H1 (cell line): ENCODE results near the gene CACNA1C. TPM values are rescaled to one million over a fixed set of nuclear protein-coding genes. Genes with fewer than 3 reads are reported as not detected.

Source experiments
- CTCF ChIA-PET: fragments of 300-600 bp; sonication (Branson Sonifier 250); formaldehyde crosslinking; loops from one replicate; lab custom pipeline; 2021; ENCODE audit not compliant: partially characterized antibody; lab: Charles Lee
- POLR2A ChIA-PET: fragments of 300-600 bp; sonication (Branson Sonifier 250); formaldehyde crosslinking; loops from one replicate; lab custom pipeline; 2021; ENCODE audit warnings: inconsistent platforms; ENCODE audit not compliant: partially characterized antibody; lab: Charles Lee
- DNase-seq, 2 experiments: peaks; one replicate each; pipeline versions ENCODE4 v3.0.0 to v3.0.0-alpha.2; 2010 to 2022; ENCODE audit warnings: low spot score in 2 of 2, low read depth in 1 of 2, mixed read lengths in 1 of 2
- FAIRE-seq: peaks from 2 replicates; lab custom pipeline; 2011; peaks lifted over from hg19 to GRCh38; lab: Jason Lieb, UNC
- H2AFZ ChIP-seq: 2 replicates; pipeline ENCODE4 v1.8.1; 2012; ENCODE audit warnings: low read length, inconsistent platforms
- H2AK5ac ChIP-seq: 2 replicates; pipeline ENCODE4 v1.6.1; 2013; ENCODE audit warnings: low read depth, low read length
- H2BK120ac ChIP-seq: replicated peaks from 2 replicates; pipeline ENCODE3; 2013; ENCODE audit warnings: low read depth, low read length, inconsistent platforms
- H2BK12ac ChIP-seq: 2 replicates; pipeline ENCODE4 v1.6.1; 2013; ENCODE audit warnings: low read depth, low read length
- H2BK15ac ChIP-seq: 2 replicates; pipeline ENCODE4 v1.6.1; 2013; ENCODE audit warnings: low read length
- H2BK20ac ChIP-seq: 2 replicates; pipeline ENCODE4 v1.6.1; 2013; ENCODE audit warnings: low read length
- H2BK5ac ChIP-seq: 2 replicates; pipeline ENCODE4 v1.6.1; 2013; ENCODE audit warnings: low read depth, low read length
- H3K14ac ChIP-seq: 2 replicates; pipeline ENCODE4 v1.6.1; 2013; ENCODE audit warnings: inconsistent platforms; ENCODE audit not compliant: insufficient read length
- H3K18ac ChIP-seq: 2 replicates; pipeline ENCODE4 v1.6.1; 2013; ENCODE audit warnings: low read length; ENCODE audit errors: extremely low read depth
- H3K23ac ChIP-seq: 2 replicates; pipeline ENCODE4 v1.6.1; 2013; ENCODE audit warnings: inconsistent platforms; ENCODE audit not compliant: insufficient read length
- H3K23me2 ChIP-seq: 2 replicates; pipeline ENCODE4 v1.6.1; 2013; ENCODE audit warnings: low read depth, low read length
- H3K27ac ChIP-seq: 2 replicates; pipeline ENCODE4 v1.6.1; 2011; ENCODE audit warnings: low read depth, low read length, inconsistent platforms
- H3K27me3 ChIP-seq, 4 experiments: replicated peaks in 1 of 4; 1 replicate in 1 of 4; 2 replicates in 3 of 4; pipeline versions ENCODE4 v1.6.1 to v1.8.1; 2011 to 2013; ENCODE audit warnings: low read length in 3 of 4, mild to moderate bottlenecking in 3 of 4, inconsistent platforms in 2 of 4, mixed read lengths in 2 of 4, moderate library complexity in 1 of 4; ENCODE audit not compliant: control insufficient read depth in 3 of 4, insufficient read depth in 3 of 4; ENCODE audit errors: extremely low read depth in 1 of 4
- H3K36me3 ChIP-seq, 4 experiments: 2 replicates each; pipeline versions ENCODE4 v1.6.1 to v1.8.1; 2011 to 2013; ENCODE audit warnings: mild to moderate bottlenecking in 4 of 4, low read length in 3 of 4, moderate library complexity in 2 of 4, control low read depth in 1 of 4, inconsistent platforms in 1 of 4; ENCODE audit not compliant: insufficient read depth in 4 of 4, control insufficient read depth in 2 of 4
- H3K4ac ChIP-seq: replicated peaks from 2 replicates; pipeline ENCODE3; 2013; ENCODE audit warnings: low read length, low read depth, mixed read lengths, inconsistent platforms; ENCODE audit not compliant: insufficient read length
- H3K4me1 ChIP-seq, 4 experiments: replicated peaks in 1 of 4; 1 replicate in 1 of 4; 2 replicates in 3 of 4; pipeline versions ENCODE4 v1.6.1 to v1.8.1; 2011 to 2013; ENCODE audit warnings: low read length in 3 of 4, inconsistent platforms in 2 of 4, mixed read lengths in 1 of 4; ENCODE audit not compliant: insufficient read depth in 4 of 4, control insufficient read depth in 3 of 4
- H3K4me2 ChIP-seq, 2 experiments: 2 replicates each; pipeline versions ENCODE4 v1.6.1 to v1.8.1; 2011 to 2013; ENCODE audit warnings: low read depth in 2 of 2, low read length in 2 of 2, control low read depth in 1 of 2, inconsistent platforms in 1 of 2, mild to moderate bottlenecking in 1 of 2; ENCODE audit not compliant: insufficient read depth in 1 of 2
- H3K4me3 ChIP-seq, 4 experiments: fragments of 200-600, 300-600 bp in 1 of 4; sonication (generic), shearing (Covaris generic), sonication (Bioruptor Twin) in 1 of 4; 2 replicates each; pipeline versions ENCODE4 v1.5.1 to v1.8.1; 2011 to 2016; ENCODE audit warnings: low read length in 4 of 4, low read depth in 3 of 4, control low read depth in 2 of 4, inconsistent platforms in 2 of 4, mild to moderate bottlenecking in 2 of 4, mixed read lengths in 1 of 4, moderate library complexity in 1 of 4; ENCODE audit not compliant: insufficient read depth in 2 of 4; ENCODE audit errors: extremely low read depth in 1 of 4
- H3K56ac ChIP-seq: replicated peaks from 2 replicates; pipeline ENCODE3; 2013; ENCODE audit warnings: low read depth, mild to moderate bottlenecking, mixed read lengths, low read length, inconsistent platforms; ENCODE audit not compliant: insufficient read length
- H3K79me1 ChIP-seq: 2 replicates; pipeline ENCODE4 v1.6.1; 2013; ENCODE audit warnings: low read depth, low read length, control low read depth
- H3K79me2 ChIP-seq, 2 experiments: 2 replicates each; pipeline versions ENCODE4 v1.6.1 to v1.8.1; 2012 to 2013; ENCODE audit warnings: low read length in 2 of 2, mild to moderate bottlenecking in 2 of 2, inconsistent platforms in 1 of 2; ENCODE audit not compliant: insufficient read depth in 2 of 2, control insufficient read depth in 1 of 2
- H3K9ac ChIP-seq, 4 experiments: replicated peaks in 1 of 4; 1 replicate in 1 of 4; 2 replicates in 3 of 4; pipeline versions ENCODE4 v1.6.1 to v1.8.1; 2011 to 2013; ENCODE audit warnings: low read depth in 3 of 4, low read length in 3 of 4, control low read depth in 2 of 4, mild to moderate bottlenecking in 2 of 4, moderate library complexity in 2 of 4, inconsistent platforms in 1 of 4; ENCODE audit errors: extremely low read depth in 1 of 4
- H3K9me3 ChIP-seq, 2 experiments: 2 replicates each; pipeline versions ENCODE4 v1.6.1 to v1.8.1; 2012 to 2013; ENCODE audit warnings: mild to moderate bottlenecking in 2 of 2, moderate library complexity in 2 of 2, control low read depth in 1 of 2, inconsistent platforms in 1 of 2, low read depth in 1 of 2, low read length in 1 of 2, mixed read lengths in 1 of 2; ENCODE audit not compliant: insufficient read depth in 2 of 2
- H4K20me1 ChIP-seq, 2 experiments: replicated peaks in 1 of 2; 2 replicates each; pipeline versions ENCODE3 to v1.8.1; 2011 to 2013; ENCODE audit warnings: inconsistent platforms in 2 of 2, low read length in 2 of 2, mild to moderate bottlenecking in 1 of 2; ENCODE audit not compliant: insufficient read depth in 2 of 2, control insufficient read depth in 1 of 2
- H4K5ac ChIP-seq: 2 replicates; pipeline ENCODE4 v1.6.1; 2013; ENCODE audit warnings: low read length, low read depth, mixed read lengths, inconsistent platforms; ENCODE audit not compliant: insufficient read length
- H4K8ac ChIP-seq: 2 replicates; pipeline ENCODE4 v1.8.0; 2013; ENCODE audit warnings: mild to moderate bottlenecking, moderate library complexity, low read length, inconsistent platforms; ENCODE audit not compliant: insufficient read depth; ENCODE audit errors: extremely low read depth
- H4K91ac ChIP-seq: replicated peaks from 2 replicates; pipeline ENCODE3; 2013; ENCODE audit warnings: low read length, mixed read lengths, inconsistent platforms; ENCODE audit not compliant: insufficient read length
- SP1 ChIP-seq: IDR thresholded peaks from 2 replicates; pipeline ENCODE4 v1.6.1; 2011; ENCODE audit warnings: low read depth, low read length
- WGBS, 2 experiments: shearing (Covaris generic) in 1 of 2; methylation state at CpG; one replicate each; pipeline versions ENCODE4 v1.1.6 to v1.1.7; 2013 to 2015; ENCODE audit warnings: low lambda C conversion rate in 2 of 2, mixed read lengths in 2 of 2, inconsistent platforms in 1 of 2, low coverage in 1 of 2, missing lambda C conversion rate in 1 of 2; ENCODE audit not compliant: insufficient replicate concordance in 2 of 2, insufficient coverage in 1 of 2, insufficient read length in 1 of 2; ENCODE audit errors: extremely low coverage in 1 of 2, missing lambda C conversion rate in 1 of 2; 5-methylcytosine and 5-hydroxymethylcytosine counted together
- polyA plus RNA-seq, 7 experiments: library from polyadenylated mRNA; depleted of rRNA in 3 of 7; stranded (reverse) in 5 of 7; unstranded in 2 of 7; fragments of >200 nt in 5 of 7; fragments of 200-250 nt in 2 of 7; gene quantifications; 1 replicate in 5 of 7; 2 replicates in 1 of 7; 4 replicates in 1 of 7; pipeline versions ENCODE4 v1.2.1 to v1.2.3, GENCODE V29; 2011 to 2013; ENCODE audit warnings: missing spikeins in 2 of 7, mixed read lengths in 2 of 7
- total RNA-seq: library from RNA; stranded (reverse); fragmentation: NEBNext Ultra II Directional; extraction: Animal tissue kit (Norgen Biotek cat#: 25700); gene quantifications from 2 replicates; pipeline ENCODE4 v1.2.1, GENCODE V29; 2021
- TF ChIP-seq, protein P1 (sequence below): IDR thresholded peaks from 2 replicates; pipeline ENCODE4 v1.6.1; 2012; ENCODE audit warnings: inconsistent platforms

CACNA1C gene
- total and polyA plus RNA-seq, 2 of the 8 experiments (the other 6 are each of a cell fraction or from before 2014, with no cell fraction given), result 1.3 TPM

DNA sequence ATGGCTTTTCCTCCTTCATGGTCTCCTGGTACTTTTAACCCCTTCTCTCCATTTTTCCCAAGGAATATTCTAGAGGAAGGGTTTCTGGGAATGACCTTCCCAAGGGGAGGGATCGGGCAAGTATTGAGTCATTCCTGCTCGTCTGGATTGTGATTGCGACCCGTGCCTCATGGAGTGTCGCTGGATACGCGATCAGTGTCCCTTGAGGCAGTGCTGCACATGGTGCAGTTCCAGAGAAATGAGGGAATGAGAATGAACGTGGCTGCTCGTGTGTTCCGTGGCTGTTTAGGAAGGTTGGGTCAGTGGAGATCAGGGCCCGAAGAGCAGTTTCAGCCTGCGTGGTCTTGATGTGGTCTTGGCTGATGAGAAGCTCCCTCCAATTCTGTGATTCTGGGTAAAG lies 234.4 kb downstream of the CACNA1C start:
- WGBS, 2 experiments, result 94% methylated on average over 12 of the region's 12 CpGs; no CpG with 5 or more reads in 1 of the 2 experiments
- Histone ChIP-seq H3K4ac (no peak overlapping the region), H4K91ac (peak overlapping the region; percentile 40), H2BK120ac (no peak overlapping the region), H3K79me1 (no peaks in the 10 kb centered on the region), H4K8ac (no peak overlapping the region), H2BK20ac (no peak overlapping the region), H2BK15ac (no peak overlapping the region; the same call in 1 of the 2 replicates), H4K20me1 (no peaks in the 10 kb centered on the region), H3K4me1 (peaks cover 5 to 16% (median 6%) of the 10 kb centered on the region in 4 experiments), H3K56ac (no peak overlapping the region), H3K4me3 (no peak overlapping the region), H2BK5ac (no peak overlapping the region), H3K27ac (no peak overlapping the region), H3K36me3 (no peaks in the 10 kb centered on the region), H2AK5ac (peak overlapping the region; percentile 58; the same call in 1 of the 2 replicates), H4K5ac (no peak overlapping the region), H3K9me3 (no peaks in the 10 kb centered on the region), H3K79me2 (no peaks in the 10 kb centered on the region), H3K18ac (no peak overlapping the region), H3K9ac (no peak overlapping the region; a peak in 1 of 7 replicates), H3K27me3 (peaks cover 0 to 3% (median 0%) of the 10 kb centered on the region in 4 experiments; a peak in 1 of 7 replicates), H2AFZ (no peak overlapping the region), H3K4me2 (no peak overlapping the region), H3K14ac (no peak overlapping the region), H3K23ac (no peak overlapping the region), H2BK12ac (peak overlapping the region; percentile 27; the same call in 1 of the 2 replicates), H3K23me2 (no peaks in the 10 kb centered on the region)
- CTCF ChIA-PET, result interaction anchor here (0.7 to 13.0 kb wide), 14 partner anchors 13 to 829 kb away, joined by 3 to 252 read pairs (median 6); partner anchors contain the start of gene CACNA1C
- DNase-seq (no peak), FAIRE-seq (no peak)
- POLR2A ChIA-PET, result no interaction called here
- TF ChIP-seq, protein P1, sequence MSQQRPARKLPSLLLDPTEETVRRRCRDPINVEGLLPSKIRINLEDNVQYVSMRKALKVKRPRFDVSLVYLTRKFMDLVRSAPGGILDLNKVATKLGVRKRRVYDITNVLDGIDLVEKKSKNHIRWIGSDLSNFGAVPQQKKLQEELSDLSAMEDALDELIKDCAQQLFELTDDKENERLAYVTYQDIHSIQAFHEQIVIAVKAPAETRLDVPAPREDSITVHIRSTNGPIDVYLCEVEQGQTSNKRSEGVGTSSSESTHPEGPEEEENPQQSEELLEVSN, result peak; percentile 44; the same call in 1 of the 2 replicates
- no peak for TF ChIP-seq SP1
